ENCODE data around the gene KIF3C. TPM values are rescaled to one million over a fixed set of nuclear protein-coding genes. Genes with fewer than 3 reads are reported as not detected.
"Not testable (repeated sequence)": the region's sequence is repeated elsewhere in the genome, so short reads cannot be mapped to it uniquely, and the experiment has no call there.

The KIF3C gene
- total and polyA plus RNA-seq, 10 of the 15 experiments (the other 5 are each of a cell fraction or from before 2014, with no cell fraction given) = 0.10 to 0.63 (median 0.46) TPM

DNA sequence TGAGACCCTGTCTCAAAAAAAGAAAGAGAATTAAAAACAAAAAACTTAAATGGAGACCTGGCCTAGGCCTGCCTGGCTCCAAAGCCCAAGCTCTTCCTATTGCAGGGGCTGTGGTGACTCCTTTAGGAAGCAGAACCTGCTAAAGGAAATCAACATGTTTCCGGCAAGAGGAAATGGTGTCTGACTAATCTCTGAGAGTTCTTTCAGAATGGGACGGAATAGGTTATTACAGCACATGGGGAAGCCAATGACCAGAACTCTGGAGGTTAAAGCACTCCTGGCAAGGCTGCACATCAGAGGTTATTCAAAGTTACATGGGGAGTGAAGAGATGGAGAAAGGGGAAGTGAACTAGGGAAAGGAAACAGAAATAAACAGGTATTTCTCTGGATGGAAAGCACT is 21.4 kb downstream of the KIF3C start:
- CTCF ChIA-PET = interaction anchor here (1.4 kb wide), 1 partner anchor 11 kb away, joined by 5 read pairs; no protein-coding TSS in a partner anchor
- H3K27ac ChIP-seq (ENCODE audit: control insufficient read depth, insufficient read depth) = no peak overlapping the region
- 0% methylated on average over 2 of the region's 2 CpGs for WGBS (ENCODE audit: insufficient coverage, insufficient replicate concordance, low lambda C conversion rate, missing lambda C conversion rate)
- H4K20me1 ChIP-seq (ENCODE audit: control insufficient read depth, insufficient read depth) = no peaks in the 10 kb centered on the region
- TF ChIP-seq SPI1 (IDR thresholded peaks at IDR 0.05; ENCODE audit: borderline replicate concordance, insufficient read depth, low read depth, low read length) (peak; percentile 19; the same call in 1 of the 2 replicates), ETV6 (conservative IDR thresholded peaks at IDR 0.05 in 1 of 2, IDR thresholded peaks at IDR 0.05 in 1 of 2; ENCODE audit: borderline replicate concordance in 1 of 2, low read depth in 1 of 2) (peak in 1 of 2 experiments; percentile 74; a peak in 2 of 4 replicates), HDAC6 (IDR thresholded peaks at IDR 0.05; ENCODE audit: unreplicated experiment) (no peak)
- no peaks in the 10 kb centered on the region for H3K4me1 ChIP-seq (ENCODE audit: control insufficient read depth, insufficient read depth, low read length)
- in situ Hi-C loops (cut with MboI) = no loop called here
- DNase-seq (ENCODE audit: low read depth, low spot score) (no peak), FAIRE-seq (no peak), ATAC-seq (peak; percentile 31; the same call in 2 of the 3 replicates)
- no peaks in the 10 kb centered on the region; a peak in 1 of 4 replicates for H3K27me3 ChIP-seq (replicated peaks in 1 of 2; ENCODE audit: control insufficient read depth in 2 of 2, insufficient read depth in 2 of 2, low read length in 1 of 2)
- no peak overlapping the region for H2AFZ ChIP-seq (ENCODE audit: control insufficient read depth, low read depth, low read length)
- no peaks in the 10 kb centered on the region for H3K36me3 ChIP-seq (ENCODE audit: control insufficient read depth in 2 of 2, insufficient read depth in 2 of 2, low read length in 1 of 2)
- RAD21 ChIA-PET (ENCODE audit: unreplicated experiment) = no interaction called here
- no peak overlapping the region for H3K9ac ChIP-seq (ENCODE audit: control insufficient read depth, insufficient read depth, low read length)
- SMC1A ChIA-PET (ENCODE audit: uncharacterized antibody, unreplicated experiment) = interaction anchor here (1.1 to 1.8 kb wide), 3 partner anchors 9 to 109 kb away, joined by 3 to 7 read pairs (median 3); no protein-coding TSS in a partner anchor
- intact Hi-C loops (cut with micrococcal nuclease; ENCODE audit: unreplicated experiment) = no loop called here
- BruUV-seq (replicated peaks) = no TSS peak
- H3K4me3 ChIP-seq = no peak overlapping the region
- no peak overlapping the region for H3K4me2 ChIP-seq (ENCODE audit: control insufficient read depth, insufficient read depth)
- POLR2A ChIA-PET = no interaction called here
- H3K9me3 ChIP-seq (replicated peaks; ENCODE audit: control insufficient read depth, insufficient read depth, low read length) = no peaks in the 10 kb centered on the region
- no peaks in the 10 kb centered on the region for H3K79me2 ChIP-seq (ENCODE audit: control insufficient read depth, insufficient read depth, low read length)

DNA sequence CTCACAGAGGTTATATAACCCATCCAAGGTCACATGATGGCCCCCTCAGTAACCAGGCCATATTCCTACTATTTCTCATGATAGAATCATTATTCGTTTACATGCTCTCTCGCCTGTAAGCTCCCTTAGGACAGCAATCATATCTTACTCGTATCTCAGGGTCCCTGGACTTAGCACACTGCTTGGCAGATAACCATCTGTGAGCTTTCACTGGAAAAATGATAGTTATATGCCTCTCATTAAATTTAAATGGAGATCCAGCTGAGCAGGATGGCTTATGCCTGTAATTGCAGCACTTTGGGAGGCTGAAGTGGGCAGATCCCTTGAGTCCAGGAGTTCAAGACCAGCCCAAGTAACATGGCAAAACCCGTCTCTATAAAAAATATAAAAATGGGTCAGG is 21.9 kb downstream of the KIF3C start:
- WGBS (ENCODE audit: insufficient coverage, insufficient replicate concordance, low lambda C conversion rate, missing lambda C conversion rate) = 79% methylated on average over 4 of the region's 4 CpGs

DNA sequence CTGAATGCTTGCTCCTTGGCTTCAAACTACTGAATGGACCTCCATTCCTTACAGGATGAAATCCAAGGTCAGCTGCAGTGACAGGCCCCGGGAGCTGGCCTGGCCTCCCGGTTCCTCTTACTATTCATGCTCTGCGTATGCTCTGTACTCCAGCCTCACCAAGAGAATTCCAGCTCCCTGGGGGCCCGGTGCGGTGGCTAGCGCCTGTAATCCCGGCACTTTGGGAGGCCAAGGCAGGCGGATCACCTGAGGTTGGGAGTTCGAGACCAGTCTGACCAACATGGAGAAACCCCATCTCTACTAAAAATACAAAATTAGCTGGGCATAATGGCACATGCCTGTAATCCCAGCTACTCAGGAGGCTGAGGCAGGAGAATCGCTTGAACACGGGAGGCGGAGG is 23.7 kb downstream of the KIF3C start:
- SMC1A ChIA-PET (ENCODE audit: uncharacterized antibody, unreplicated experiment); FAIRE-seq; H3K36me3 ChIP-seq (ENCODE audit: control insufficient read depth in 2 of 2, insufficient read depth in 2 of 2, low read length in 1 of 2); H4K20me1 ChIP-seq (ENCODE audit: control insufficient read depth, insufficient read depth); DNase-seq (ENCODE audit: low read depth, low spot score); ATAC-seq; H3K4me3 ChIP-seq; BruUV-seq (replicated peaks); RAD21 ChIA-PET (ENCODE audit: unreplicated experiment); H2AFZ ChIP-seq (ENCODE audit: control insufficient read depth, low read depth, low read length); intact Hi-C loops (cut with micrococcal nuclease; ENCODE audit: unreplicated experiment); H3K4me2 ChIP-seq (ENCODE audit: control insufficient read depth, insufficient read depth); H3K9me3 ChIP-seq (replicated peaks; ENCODE audit: control insufficient read depth, insufficient read depth, low read length); H3K9ac ChIP-seq (ENCODE audit: control insufficient read depth, insufficient read depth, low read length); H3K79me2 ChIP-seq (ENCODE audit: control insufficient read depth, insufficient read depth, low read length); POLR2A ChIA-PET; in situ Hi-C loops (cut with MboI); H3K4me1 ChIP-seq (ENCODE audit: control insufficient read depth, insufficient read depth, low read length); H3K27me3 ChIP-seq (replicated peaks in 1 of 2; ENCODE audit: control insufficient read depth in 2 of 2, insufficient read depth in 2 of 2, low read length in 1 of 2); H3K27ac ChIP-seq (ENCODE audit: control insufficient read depth, insufficient read depth): not testable (repeated sequence)
- CTCF ChIA-PET = interaction anchor here (1.8 kb wide), 1 partner anchor 8 kb away, joined by 9 read pairs; no protein-coding TSS in a partner anchor
- 88% methylated on average over 12 of the region's 12 CpGs for WGBS (ENCODE audit: insufficient coverage, insufficient replicate concordance, low lambda C conversion rate, missing lambda C conversion rate)

More for the DNA sequence above, 21.9 kb downstream of the KIF3C start:
- ChIA-PET RAD21 (ENCODE audit: unreplicated experiment) (no interaction called here), POLR2A (no interaction called here), CTCF (interaction anchor here (0.8 to 1.8 kb wide), 4 partner anchors 10 to 108 kb away, joined by 3 to 9 read pairs (median 4); no protein-coding TSS in a partner anchor), SMC1A (ENCODE audit: uncharacterized antibody, unreplicated experiment) (interaction anchor here (1.2 to 1.8 kb wide), 2 partner anchors 8 to 109 kb away, joined by 3 to 7 read pairs; no protein-coding TSS in a partner anchor)
- DNase-seq (ENCODE audit: low read depth, low spot score) (no peak), ATAC-seq (no peak), FAIRE-seq (no peak)
- intact Hi-C loops (cut with micrococcal nuclease; ENCODE audit: unreplicated experiment) (no loop called here), in situ Hi-C loops (cut with MboI) (no loop called here)
- Histone ChIP-seq H3K9ac (ENCODE audit: control insufficient read depth, insufficient read depth, low read length) (no peak overlapping the region), H2AFZ (ENCODE audit: control insufficient read depth, low read depth, low read length) (no peak overlapping the region), H3K9me3 (replicated peaks; ENCODE audit: control insufficient read depth, insufficient read depth, low read length) (no peaks in the 10 kb centered on the region), H3K27ac (ENCODE audit: control insufficient read depth, insufficient read depth) (no peak overlapping the region), H3K4me3 (no peak overlapping the region), H3K4me2 (ENCODE audit: control insufficient read depth, insufficient read depth) (no peak overlapping the region), H3K79me2 (ENCODE audit: control insufficient read depth, insufficient read depth, low read length) (no peaks in the 10 kb centered on the region), H4K20me1 (ENCODE audit: control insufficient read depth, insufficient read depth) (no peaks in the 10 kb centered on the region), H3K36me3 (ENCODE audit: control insufficient read depth in 2 of 2, insufficient read depth in 2 of 2, low read length in 1 of 2) (no peaks in the 10 kb centered on the region), H3K4me1 (ENCODE audit: control insufficient read depth, insufficient read depth, low read length) (no peaks in the 10 kb centered on the region), H3K27me3 (replicated peaks in 1 of 2; ENCODE audit: control insufficient read depth in 2 of 2, insufficient read depth in 2 of 2, low read length in 1 of 2) (no peaks in the 10 kb centered on the region; a peak in 1 of 4 replicates)
- TF ChIP-seq RFX5 (IDR thresholded peaks at IDR 0.05; ENCODE audit: low read depth, low read length) (no peak), POU2F2 (IDR thresholded peaks at IDR 0.05; ENCODE audit: borderline replicate concordance, low read depth, low read length) (no peak), RUNX3 (IDR thresholded peaks at IDR 0.05; ENCODE audit: low read length) (no peak), MTA3 (IDR thresholded peaks at IDR 0.05; ENCODE audit: borderline replicate concordance, low read length) (no peak), NFYA (IDR thresholded peaks at IDR 0.05; ENCODE audit: borderline replicate concordance, low read depth, low read length) (no peak), CEBPB (IDR thresholded peaks at IDR 0.05; ENCODE audit: borderline replicate concordance in 1 of 2, low read depth in 2 of 2, low read length in 2 of 2) (no peak), PAX8 (IDR thresholded peaks at IDR 0.05) (no peak)
- BruUV-seq (replicated peaks) = no TSS peak

All from GM12878 (cell line).